GM21381 (cell line): Measurements from ENCODE around the gene SLC6A20.
A peak's percentile ranks its signal among the peaks of the same experiment; 100 is the strongest.

Experiments
- ATAC-seq: cut with Tn5 transposase; IDR thresholded peaks from one replicate; pipeline ENCODE4 v1.9.1; 2021; ENCODE audit warnings: mild to moderate bottlenecking, moderate library complexity; ENCODE audit not compliant: unreplicated experiment

The SLC6A20 gene

DNA sequence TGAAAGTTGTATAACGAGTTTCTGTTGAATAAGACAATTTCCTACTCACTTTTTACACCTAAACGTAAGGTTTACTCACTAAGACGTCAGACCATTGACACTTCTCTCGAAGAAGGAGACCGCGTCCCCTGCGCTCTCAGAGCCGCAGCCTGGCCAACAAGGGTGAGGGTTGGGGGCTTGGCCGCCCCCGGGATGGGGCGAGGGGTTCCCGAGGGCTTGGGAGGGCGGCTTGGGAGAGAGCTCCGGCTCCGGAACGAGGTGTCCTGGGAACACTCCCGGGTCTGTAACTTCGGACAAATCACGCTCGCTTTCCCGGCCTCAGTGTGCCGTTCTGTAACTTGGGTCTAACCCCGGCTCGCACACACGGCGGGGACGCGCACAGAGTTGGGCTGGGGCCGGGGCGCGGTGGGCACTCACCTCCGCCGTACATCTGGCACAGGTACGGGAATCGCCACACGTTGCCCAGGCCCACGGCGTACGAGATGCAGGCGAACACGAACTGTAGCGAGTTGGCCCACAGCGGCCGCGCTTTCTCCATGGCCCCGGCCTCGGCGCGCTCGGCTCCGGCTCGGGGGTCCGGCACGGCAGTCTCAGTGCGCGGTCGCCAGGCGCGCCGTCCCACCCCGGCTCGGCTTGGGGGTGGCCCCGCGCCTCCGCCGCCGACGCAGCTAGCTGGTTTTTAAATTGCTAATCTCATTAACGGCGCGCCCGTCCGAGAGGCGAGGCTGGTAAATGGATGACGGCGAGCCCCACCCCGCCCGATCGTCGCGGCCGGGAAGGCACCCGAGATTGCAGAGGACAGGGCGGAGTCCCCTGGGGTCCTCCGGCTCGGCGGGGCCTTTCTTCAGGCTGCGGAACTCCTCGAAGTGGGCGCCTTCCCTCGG, at the start of gene SLC6A20:
Gene SLC6A20, minus strand, starts transcription at position 655 of the 884 bp plus-strand sequence. Its CDS starts 117 bp downstream, at position 538.
- no peak for ATAC-seq

DNA sequence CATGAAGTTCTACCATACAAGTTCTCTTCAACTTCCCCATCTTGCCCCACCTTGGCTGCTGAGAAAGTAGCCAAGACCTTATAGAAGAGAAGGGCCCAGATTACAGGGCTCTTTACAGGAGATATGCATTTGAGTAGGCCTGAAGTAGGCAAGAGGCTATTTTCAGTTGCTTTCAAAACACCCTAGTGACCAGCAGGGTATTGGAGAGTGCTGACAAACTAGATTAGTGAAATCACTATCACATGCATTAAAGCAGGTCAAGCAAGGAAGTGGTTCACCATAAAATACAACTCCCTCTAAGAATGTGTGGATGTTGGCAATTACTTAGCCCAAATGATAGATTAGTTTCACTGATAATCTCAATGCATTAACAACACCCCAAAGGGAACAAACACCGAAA, 48.3 kb upstream of the SLC6A20 start:
- ATAC-seq = no peak

GRCh38 chr3:45842851-45843625, 46.7 kb upstream of the SLC6A20 start:
- ATAC-seq = no peak

GRCh38 chr3:45841757-45842491, 45.6 kb upstream of the SLC6A20 start, which contains the start of gene LZTFL1:
TSS of gene LZTFL1 (minus strand) at chr3:45842119. CDS start at chr3:45841991, 128 bp downstream.
- peak; percentile 94 for ATAC-seq

DNA sequence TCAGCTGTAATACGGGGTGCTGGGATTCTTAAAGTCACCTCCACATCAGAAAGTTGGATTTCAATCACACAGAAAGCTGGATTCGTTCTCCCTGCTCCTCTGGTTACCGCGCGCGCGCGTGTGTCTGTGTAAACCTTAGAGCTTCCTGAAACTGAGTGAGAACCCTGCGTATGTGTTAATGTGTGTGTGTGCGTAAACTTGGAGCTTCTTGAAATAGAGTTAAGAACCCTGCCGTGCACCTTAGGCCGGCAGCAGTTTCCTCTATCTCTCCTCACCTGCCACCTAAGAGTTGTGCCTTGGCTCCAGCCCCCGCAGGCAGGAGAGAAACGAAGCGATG, 45.1 kb upstream of the SLC6A20 start:
- peak; percentile 22 for ATAC-seq

DNA sequence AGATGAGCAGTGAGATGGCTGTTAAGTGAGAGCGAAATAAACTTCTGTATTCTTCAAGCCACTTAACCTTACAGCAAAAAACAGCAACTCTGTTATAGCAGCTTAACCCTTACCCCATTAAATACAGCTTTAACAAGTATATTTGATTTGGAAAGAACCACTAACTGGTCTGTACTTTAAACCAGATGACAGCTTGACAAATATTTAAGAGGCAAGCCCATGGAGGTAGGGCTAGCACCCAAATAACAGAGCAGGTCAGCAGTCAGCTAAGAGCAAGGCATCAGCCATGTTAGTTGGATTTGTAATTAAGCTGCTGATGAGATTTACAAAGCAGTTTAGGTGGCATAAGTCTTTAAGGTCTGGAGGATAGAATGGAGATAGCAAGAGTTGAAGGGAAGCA, 42.1 kb upstream of the SLC6A20 start:
- no peak for ATAC-seq

GRCh38 chr3:45832699-45833098, 36.4 kb upstream of the SLC6A20 start:
- ATAC-seq = no peak

DNA sequence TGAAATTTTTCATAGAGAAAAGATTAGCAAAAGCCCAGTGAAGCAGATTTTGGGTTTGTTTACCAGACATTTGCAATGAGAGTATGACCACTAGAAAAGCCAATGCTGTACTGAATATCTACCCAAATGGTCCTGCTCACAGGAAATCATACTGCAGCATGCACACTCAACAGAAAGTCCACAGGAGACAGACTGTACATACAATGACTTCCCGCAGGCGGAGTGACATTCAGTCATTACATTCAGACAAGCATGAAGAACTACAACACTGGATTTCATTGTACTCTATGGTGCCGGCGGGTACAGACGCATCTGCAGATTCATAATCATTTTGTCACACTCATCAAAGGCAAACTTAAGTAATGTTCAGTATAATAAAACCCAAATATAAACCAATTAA, 33.8 kb upstream of the SLC6A20 start:
- ATAC-seq = no peak

DNA sequence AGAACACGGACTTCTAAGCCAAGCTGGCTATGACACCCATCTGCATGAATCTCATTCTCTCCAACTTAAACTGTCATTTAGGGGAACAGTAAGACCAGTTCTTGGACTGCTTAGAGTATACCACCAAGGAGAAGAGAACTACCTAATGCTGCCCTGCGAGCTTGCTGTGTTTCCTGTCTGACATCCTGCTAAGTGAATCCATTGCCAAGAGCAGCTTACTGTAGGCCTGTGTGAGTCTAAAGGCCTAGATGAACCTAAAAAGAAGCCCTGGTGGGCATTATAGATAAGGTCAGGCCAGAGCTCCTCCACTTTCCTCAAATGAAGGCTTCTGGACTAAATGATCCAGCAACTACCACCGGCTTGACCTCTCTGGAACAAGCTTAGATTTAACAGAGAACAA, 30.6 kb upstream of the SLC6A20 start:
- no peak for ATAC-seq

GRCh38 chr3:45826321-45826720, 30.0 kb upstream of the SLC6A20 start:
- ATAC-seq = no peak

DNA sequence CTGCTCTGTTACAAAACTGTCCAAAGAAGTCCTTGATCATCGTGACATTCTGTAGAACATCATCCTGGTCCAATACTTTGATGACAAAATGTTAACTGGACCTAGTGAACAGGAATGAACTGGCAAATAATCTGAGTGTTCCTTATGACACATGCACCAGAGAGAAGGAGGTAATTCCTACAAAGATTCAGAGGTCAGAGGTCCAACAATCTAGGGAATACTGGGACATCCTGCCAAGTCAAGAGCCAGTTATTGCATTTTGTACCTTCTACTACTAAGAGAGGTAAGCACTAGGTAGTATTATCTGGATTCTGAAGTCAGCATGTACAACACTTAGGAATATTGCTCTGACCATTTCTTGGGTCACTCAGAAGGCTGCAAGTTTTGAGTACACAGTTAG, 24.8 kb upstream of the SLC6A20 start:
- no peak for ATAC-seq

- no peak for ATAC-seq
These were observed 23.2 kb upstream of the SLC6A20 start for GRCh38 chr3:45819543-45819942.

GRCh38 chr3:45817831-45818522, 21.6 kb upstream of the SLC6A20 start:
- no peak for ATAC-seq

DNA sequence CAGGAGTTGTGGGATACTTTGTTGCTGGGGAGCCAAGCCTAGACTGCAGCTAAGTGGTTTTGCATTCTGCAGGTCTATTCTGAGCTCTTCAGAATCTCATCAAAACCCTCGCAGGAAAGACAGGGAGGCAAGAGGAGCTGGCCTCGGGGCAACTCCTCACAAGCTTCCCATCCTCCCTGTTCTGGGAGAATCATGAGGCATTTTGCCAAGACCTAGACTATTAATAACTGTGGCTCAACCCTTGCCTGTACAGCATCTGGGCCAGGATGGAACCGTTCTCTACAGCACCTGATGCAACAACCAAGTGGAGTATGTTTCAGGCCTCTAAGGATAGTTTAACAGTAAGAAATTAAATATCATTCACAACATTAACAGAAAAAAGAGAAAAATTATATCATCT, 20.2 kb upstream of the SLC6A20 start:
- ATAC-seq = no peak

DNA sequence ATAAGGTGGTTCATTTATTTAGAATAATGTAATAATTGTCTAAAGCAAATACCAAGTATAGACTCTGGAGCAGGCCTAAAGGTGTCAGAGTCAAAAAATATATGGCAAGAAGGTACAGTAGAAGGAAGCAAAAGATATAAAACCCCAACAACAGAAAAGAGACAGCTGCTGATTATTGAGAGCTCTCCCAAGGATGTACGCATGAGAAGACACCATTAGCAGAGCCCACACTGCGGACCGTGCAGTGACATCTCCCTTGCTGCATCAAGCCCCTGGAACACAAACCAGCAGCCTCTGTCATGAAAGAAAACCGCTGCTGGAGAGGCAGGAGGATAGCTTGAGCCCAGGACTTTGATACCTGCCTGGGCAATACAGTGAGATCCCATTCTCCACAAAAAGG, 18.0 kb upstream of the SLC6A20 start:
- ATAC-seq = no peak

DNA sequence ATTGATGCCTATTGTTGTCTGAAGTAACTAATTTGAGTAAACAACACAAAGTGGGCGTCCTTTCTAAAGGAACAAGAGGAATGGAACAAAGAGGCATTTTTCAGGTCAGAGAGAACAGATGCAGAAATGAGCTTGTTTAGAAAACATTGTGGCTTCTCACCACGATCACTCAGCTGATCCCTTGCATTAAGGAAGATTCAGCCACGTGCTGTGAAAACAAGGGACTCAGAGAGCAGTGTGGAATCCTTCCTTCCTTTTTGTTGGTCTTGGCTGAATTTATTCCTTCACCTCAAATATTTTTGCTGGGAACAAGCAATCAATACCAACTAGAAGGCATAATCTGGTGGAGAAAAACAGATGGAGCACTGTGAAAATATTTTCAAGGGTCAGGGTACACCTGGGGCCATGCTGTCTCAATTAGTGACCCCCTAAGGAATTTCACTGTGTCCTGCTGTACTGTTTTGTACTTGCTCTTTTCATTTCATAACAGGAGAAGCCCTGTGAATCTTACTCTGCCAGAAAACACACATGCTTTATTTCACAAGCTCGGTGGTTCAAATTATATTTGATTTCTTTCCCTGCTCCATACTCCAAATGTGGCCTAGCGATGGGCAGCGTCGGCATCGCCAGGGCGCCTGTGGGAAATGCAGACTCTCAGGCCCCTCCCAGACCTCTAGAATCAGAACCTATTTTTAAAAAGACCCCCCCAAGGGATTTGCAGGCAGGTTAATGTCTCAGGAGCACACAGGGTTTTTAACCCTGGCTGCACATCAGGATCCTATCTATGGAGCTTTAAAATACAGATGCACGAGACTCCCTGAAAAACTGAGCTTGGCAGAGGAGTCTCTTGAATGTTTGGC, 11.6 kb upstream of the SLC6A20 start:
- ATAC-seq = no peak

DNA sequence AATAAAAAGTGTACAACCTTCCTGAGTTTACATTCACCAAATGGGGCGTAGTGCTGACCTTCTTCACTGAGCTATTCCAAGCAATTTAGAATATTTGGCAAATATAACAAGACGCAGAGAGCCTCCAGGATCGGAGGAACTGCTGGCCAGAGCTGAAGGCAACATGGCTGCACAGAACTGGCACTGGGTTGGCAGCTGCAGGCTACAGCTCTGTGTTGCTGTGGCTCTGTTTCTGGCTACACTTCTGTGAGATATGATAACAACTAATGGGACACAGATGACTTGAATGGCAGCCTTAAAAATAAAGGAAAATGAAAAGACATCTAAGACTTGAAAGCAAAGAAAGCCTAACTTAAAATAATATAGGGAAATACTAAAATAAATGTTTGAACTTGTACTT, 10.8 kb upstream of the SLC6A20 start:
- ATAC-seq = no peak

DNA sequence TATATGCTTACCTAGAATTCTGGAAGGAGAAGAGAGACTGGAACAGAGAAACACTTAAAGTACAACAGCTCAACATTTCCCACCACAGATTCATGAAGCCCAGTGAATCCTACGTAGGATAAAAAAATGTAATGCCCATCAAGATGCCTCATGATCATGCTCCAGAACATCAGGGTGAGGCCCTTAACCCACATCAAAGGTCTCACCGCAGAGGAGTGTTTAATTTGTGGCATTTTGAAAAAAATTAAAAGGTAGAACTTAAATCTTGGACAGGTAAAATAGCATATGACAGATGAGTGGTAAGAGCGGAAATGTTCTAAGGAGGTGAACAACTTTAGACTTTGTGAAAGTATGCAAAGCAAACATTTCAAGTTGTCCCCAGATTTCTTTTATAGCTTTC, 9.7 kb upstream of the SLC6A20 start:
- ATAC-seq = no peak

- no peak for ATAC-seq
These were observed 7.1 kb upstream of the SLC6A20 start for GRCh38 chr3:45803252-45803935.
